GM18907 (cell line): ENCODE data around the gene OR6K6.
A peak's percentile ranks its signal among the peaks of the same experiment; 100 is the strongest.

Source experiments
- ATAC-seq: cut with Tn5 transposase; IDR thresholded peaks from one replicate; pipeline ENCODE4 v1.9.1; 2021; ENCODE audit warnings: mild to moderate bottlenecking, moderate library complexity; ENCODE audit not compliant: unreplicated experiment

Gene OR6K6, protein sequence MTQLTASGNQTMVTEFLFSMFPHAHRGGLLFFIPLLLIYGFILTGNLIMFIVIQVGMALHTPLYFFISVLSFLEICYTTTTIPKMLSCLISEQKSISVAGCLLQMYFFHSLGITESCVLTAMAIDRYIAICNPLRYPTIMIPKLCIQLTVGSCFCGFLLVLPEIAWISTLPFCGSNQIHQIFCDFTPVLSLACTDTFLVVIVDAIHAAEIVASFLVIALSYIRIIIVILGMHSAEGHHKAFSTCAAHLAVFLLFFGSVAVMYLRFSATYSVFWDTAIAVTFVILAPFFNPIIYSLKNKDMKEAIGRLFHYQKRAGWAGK

GRCh38 chr1:158754420-158754819, at the start of gene OR6K6:
TSS of gene OR6K6 (plus strand) at chr1:158754720. CDS start at chr1:158754888, 168 bp downstream.
- ATAC-seq: no peak

DNA sequence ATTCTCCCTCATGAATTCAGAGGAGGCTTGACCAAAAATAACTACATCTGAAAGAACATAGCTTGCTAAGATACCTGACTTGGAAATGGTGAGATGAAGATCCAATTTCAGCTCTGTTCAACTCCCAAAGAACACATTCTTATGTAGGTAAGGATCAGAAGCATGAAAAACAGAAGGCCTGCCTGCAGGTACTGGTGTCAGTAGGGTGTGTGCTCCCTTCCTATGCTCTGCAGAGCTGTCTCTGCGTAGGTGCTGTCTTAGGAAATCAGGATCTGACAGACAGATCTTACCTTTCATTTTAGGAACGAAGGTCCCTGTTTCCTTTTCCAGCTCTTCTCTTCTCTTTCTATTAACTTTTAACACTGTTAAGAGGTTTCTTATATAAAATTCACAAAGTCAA, 48.4 kb upstream of the OR6K6 start:
- no peak for ATAC-seq

DNA sequence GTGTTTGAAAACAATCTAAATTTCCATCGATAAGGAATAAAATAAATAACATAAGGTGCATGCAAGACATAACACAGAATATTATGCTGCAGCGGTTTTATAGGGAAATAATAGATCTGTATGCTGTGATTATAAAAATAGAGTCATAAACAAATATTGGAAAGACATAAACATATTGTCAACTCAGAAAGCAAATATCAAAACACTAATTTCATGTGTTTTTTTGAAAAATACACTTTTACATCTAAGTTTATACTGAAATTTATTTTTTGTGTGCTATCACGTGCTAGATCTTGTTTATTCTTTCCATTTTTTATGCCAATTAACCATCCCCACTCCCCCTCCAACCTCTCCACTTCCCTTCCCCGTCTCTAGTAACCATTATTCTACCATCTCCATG, 43.4 kb upstream of the OR6K6 start:
- no peak for ATAC-seq

DNA sequence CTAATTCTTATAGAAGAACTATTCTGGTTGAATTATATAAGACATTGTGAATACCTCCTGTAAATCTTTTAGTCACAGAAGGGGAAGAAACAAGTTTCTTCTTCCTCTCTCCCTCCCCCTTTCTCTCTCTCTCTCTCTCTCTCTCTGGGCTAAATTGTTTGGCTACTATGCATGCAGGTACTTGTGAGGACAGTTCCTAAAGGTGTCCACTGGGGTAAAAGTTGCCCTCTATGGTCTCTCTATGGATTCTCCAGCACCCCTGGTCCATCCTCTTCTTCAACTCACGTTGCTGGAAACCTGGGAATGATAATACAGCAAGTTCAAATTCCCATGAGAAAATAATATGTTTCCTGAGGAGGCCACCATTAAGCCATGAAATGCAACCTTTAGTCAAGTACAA, 39.8 kb upstream of the OR6K6 start:
- ATAC-seq: no peak

- ATAC-seq: peak; percentile 77
These were observed 38.2 kb upstream of the OR6K6 start for GRCh38 chr1:158716335-158716734.

GRCh38 chr1:158717344-158717743, 37.2 kb upstream of the OR6K6 start:
- no peak for ATAC-seq

GRCh38 chr1:158719664-158720063, 34.9 kb upstream of the OR6K6 start:
- no peak for ATAC-seq

DNA sequence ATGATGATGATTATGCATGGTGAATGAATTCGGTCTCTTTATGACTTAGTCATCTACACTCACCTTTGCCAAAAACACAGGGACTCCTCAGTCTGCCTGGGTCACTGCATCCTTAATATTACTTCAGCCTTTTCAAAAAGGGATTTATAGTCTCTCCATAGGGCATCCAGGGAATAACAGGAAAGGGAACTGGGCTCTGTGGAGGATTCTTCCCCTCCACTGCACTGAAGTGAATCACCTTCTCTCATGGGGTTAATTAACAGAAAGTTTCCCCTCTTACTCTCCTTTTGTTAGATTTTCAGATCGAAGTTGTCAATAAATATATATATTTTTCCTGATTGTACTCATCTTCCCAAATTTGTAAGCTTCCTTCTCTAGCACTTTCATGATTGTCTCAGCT, 33.9 kb upstream of the OR6K6 start, which contains the start of gene OR6K3:
Gene OR6K3 (minus strand): TSS at position 101 of the 400 bp plus-strand sequence. CDS start 2,605 bp downstream, outside the sequence.
- no peak for ATAC-seq

DNA sequence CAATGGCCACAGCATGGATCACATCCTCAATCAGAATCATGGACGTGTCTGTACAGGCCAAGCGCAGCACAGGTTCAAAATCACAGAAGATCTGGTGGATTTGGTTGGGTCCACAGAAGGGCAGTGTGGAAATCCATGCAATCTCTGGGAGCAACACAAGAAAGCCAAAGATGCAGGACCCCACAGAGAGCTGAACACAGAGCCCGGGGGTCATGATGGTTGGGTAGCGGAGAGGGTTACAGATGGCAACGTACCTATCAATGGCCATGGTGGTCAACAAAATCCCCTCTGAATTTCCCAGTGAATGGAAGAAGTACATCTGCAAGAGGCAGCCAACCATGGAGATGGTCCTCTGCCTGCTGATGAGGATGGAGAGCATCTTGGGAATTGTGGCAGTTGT, 30.1 kb upstream of the OR6K6 start:
- no peak for ATAC-seq

- no peak for ATAC-seq
These were observed 25.9 kb upstream of the OR6K6 start for GRCh38 chr1:158728510-158729225.

DNA sequence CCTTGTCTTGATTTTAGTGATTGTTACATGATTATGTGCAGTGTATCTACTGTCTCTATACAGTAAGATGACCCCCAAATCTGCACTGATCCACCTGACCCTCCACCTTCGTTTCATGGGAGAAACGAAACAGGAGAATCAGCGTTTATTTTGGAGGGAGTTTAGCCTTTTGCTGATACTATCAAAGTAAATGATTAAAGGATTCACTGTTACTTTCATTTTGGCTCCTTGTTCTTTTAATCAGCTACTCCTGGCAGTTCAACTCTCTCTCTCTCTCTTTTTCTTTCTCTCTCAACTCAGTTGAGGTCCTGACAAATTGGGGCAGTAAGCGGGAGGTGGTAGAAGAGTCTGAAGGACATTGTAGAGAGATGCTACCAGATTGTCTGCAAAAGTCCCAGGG, 24.1 kb upstream of the OR6K6 start:
- ATAC-seq: no peak

DNA sequence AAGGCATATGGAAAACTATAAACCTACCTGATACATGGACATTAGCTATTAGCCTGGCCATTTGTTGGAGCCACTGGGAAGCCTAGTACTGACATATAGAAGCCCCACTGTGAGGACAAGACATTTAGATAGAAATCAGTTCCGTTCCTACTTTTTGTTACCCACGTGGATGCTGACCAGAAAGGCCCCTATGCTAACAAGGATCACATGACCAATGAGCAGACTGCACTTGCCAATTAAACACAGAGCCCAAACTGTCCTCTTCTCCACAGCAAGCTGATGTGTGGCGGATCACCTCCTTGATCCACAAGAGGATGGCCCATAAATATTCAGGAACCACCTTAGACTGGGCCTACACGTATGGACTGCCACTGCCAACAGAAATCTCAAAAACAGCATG, 22.8 kb upstream of the OR6K6 start:
- ATAC-seq: no peak

DNA sequence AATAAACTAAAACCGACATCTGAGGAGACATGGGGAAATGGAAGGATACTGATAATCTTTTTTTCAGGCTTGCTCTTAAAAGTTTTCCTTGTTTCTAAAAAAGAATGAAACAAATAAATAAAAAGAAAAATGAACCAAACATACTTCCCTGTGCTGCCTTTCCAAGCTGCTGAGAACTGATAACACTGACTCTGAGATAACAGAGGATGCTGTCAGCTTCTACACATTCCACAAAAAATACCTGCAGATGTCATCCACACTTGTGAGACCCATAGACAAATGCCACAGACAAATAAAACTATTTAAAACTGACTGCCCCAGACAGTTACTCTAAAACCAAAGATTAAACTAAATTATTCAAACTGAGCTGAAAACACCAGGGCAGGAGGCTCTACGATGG, 22.0 kb upstream of the OR6K6 start:
- no peak for ATAC-seq

GRCh38 chr1:158735848-158736247, 18.7 kb upstream of the OR6K6 start:
- ATAC-seq: no peak

GRCh38 chr1:158752155-158752712, 2.3 kb upstream of the OR6K6 start:
- no peak for ATAC-seq

DNA sequence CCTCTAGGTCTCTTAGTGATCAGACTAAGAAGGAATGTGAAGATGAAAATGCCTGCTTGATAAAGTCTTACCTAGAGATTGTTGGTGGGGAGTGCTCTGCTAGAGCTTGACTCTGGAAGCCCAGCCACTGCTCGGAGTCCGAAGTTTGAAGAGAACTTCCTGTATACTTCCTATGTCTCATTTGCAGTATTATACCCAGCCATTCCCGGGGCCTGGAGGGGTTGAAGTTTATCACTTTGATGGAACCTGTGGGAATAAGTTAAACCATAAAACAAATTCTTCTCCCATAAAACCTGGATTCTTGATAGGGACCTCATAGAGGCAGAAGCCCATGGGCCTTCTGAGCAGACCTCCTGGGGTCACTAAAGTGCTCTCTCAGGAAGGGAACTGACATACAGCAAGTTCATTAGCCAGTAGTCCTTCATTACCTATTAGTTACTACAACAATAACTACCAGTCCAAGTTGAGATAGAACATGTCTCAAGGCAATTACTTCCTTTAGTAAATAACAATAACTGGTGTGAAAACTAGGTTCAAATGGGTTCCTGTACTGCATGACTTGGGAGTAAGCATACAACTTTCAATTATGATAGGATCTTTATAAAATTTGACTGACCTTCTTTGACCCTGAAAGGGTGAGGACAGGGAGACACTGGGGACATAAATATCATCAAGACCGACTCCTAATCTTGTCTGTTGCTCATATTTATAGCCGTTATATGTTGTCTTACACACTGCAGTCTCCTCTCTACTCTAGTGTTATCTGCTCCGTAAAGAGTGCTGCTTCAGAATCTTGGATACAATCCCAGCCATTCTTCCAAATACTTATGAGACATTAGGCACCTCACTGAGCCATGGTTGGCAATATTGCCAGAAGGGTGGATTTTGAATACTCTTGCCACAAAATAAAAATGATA, 17.7 kb downstream of the OR6K6 start, which contains the start of gene OR6N1:
Gene OR6N1 (minus strand): TSS at position 246 of the 917 bp plus-strand sequence. CDS start 5,513 bp downstream, outside the sequence.
- no peak for ATAC-seq

GRCh38 chr1:158781104-158781503, 26.6 kb downstream of the OR6K6 start, which contains the start of gene OR6N2:
TSS of gene OR6N2 (minus strand) at chr1:158781204. CDS start at chr1:158777635, 3,569 bp downstream.
- no peak for ATAC-seq

- no peak for ATAC-seq
These were observed 39.1 kb downstream of the OR6K6 start for GRCh38 chr1:158793604-158794003.

DNA sequence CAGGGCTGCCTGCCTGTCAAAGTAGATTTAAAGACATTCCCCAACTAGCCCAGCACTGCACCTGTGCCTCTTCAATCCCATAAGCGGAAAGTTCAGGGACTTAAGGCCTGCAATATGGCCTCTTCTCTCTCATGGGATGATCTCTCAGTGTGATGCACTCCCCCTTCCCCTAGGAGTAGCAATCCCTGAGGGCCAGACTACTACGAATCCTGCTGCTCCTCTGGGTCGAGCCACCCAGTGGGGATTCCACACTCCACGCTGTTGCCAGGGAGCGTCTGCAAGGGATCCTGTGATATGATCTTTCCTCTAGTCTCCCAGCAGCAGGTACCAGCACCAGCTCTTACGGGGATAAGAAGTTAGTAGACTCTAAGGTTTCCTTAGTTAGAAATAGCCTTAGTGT, 39.7 kb downstream of the OR6K6 start:
- ATAC-seq: no peak

- ATAC-seq: no peak
These were observed 44.0 kb downstream of the OR6K6 start for GRCh38 chr1:158798531-158798930.

DNA sequence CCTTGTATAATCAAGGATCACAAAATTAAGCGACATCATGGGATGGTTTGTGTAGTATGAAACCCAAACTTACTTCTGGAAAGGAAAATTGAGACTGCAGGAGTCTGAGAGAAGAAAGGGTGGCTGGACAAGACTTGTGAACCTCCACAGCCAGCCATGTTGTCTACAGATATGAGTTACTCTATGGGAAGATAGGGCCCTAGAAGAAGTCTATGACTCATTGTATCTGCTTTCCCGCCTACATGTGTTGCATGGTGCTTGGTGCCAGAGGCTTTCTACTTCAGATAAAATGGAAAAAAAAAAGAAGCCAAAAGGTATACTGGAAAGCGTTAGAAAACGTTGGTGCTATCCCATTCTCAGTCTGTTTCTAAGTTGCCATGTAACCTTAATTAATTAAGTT, 45.2 kb downstream of the OR6K6 start:
- ATAC-seq: no peak
